H1 (cell line): ENCODE results near the gene CACNG5. TPM values are rescaled to one million over a fixed set of nuclear protein-coding genes. Genes with fewer than 3 reads are reported as not detected.

Experiments used
- CTCF ChIA-PET: fragments of 300-600 bp; sonication (Branson Sonifier 250); formaldehyde crosslinking; loops from one replicate; lab custom pipeline; 2021; ENCODE audit not compliant: partially characterized antibody; lab: Charles Lee
- POLR2A ChIA-PET: fragments of 300-600 bp; sonication (Branson Sonifier 250); formaldehyde crosslinking; loops from one replicate; lab custom pipeline; 2021; ENCODE audit warnings: inconsistent platforms; ENCODE audit not compliant: partially characterized antibody; lab: Charles Lee
- DNase-seq, 2 experiments: peaks; one replicate each; pipeline versions ENCODE4 v3.0.0 to v3.0.0-alpha.2; 2010 to 2022; ENCODE audit warnings: low spot score in 2 of 2, low read depth in 1 of 2, mixed read lengths in 1 of 2
- FAIRE-seq: peaks from 2 replicates; lab custom pipeline; 2011; peaks lifted over from hg19 to GRCh38; lab: Jason Lieb, UNC
- H2AFZ ChIP-seq: 2 replicates; pipeline ENCODE4 v1.8.1; 2012; ENCODE audit warnings: low read length, inconsistent platforms
- H2AK5ac ChIP-seq: 2 replicates; pipeline ENCODE4 v1.6.1; 2013; ENCODE audit warnings: low read depth, low read length
- H2BK120ac ChIP-seq: replicated peaks from 2 replicates; pipeline ENCODE3; 2013; ENCODE audit warnings: low read depth, low read length, inconsistent platforms
- H2BK12ac ChIP-seq: 2 replicates; pipeline ENCODE4 v1.6.1; 2013; ENCODE audit warnings: low read depth, low read length
- H2BK15ac ChIP-seq: 2 replicates; pipeline ENCODE4 v1.6.1; 2013; ENCODE audit warnings: low read length
- H2BK20ac ChIP-seq: 2 replicates; pipeline ENCODE4 v1.6.1; 2013; ENCODE audit warnings: low read length
- H2BK5ac ChIP-seq: 2 replicates; pipeline ENCODE4 v1.6.1; 2013; ENCODE audit warnings: low read depth, low read length
- H3K14ac ChIP-seq: 2 replicates; pipeline ENCODE4 v1.6.1; 2013; ENCODE audit warnings: inconsistent platforms; ENCODE audit not compliant: insufficient read length
- H3K18ac ChIP-seq: 2 replicates; pipeline ENCODE4 v1.6.1; 2013; ENCODE audit warnings: low read length; ENCODE audit errors: extremely low read depth
- H3K23ac ChIP-seq: 2 replicates; pipeline ENCODE4 v1.6.1; 2013; ENCODE audit warnings: inconsistent platforms; ENCODE audit not compliant: insufficient read length
- H3K23me2 ChIP-seq: 2 replicates; pipeline ENCODE4 v1.6.1; 2013; ENCODE audit warnings: low read depth, low read length
- H3K27ac ChIP-seq: 2 replicates; pipeline ENCODE4 v1.6.1; 2011; ENCODE audit warnings: low read depth, low read length, inconsistent platforms
- H3K27me3 ChIP-seq, 4 experiments: replicated peaks in 1 of 4; 1 replicate in 1 of 4; 2 replicates in 3 of 4; pipeline versions ENCODE4 v1.6.1 to v1.8.1; 2011 to 2013; ENCODE audit warnings: low read length in 3 of 4, mild to moderate bottlenecking in 3 of 4, inconsistent platforms in 2 of 4, mixed read lengths in 2 of 4, moderate library complexity in 1 of 4; ENCODE audit not compliant: control insufficient read depth in 3 of 4, insufficient read depth in 3 of 4; ENCODE audit errors: extremely low read depth in 1 of 4
- H3K36me3 ChIP-seq, 4 experiments: 2 replicates each; pipeline versions ENCODE4 v1.6.1 to v1.8.1; 2011 to 2013; ENCODE audit warnings: mild to moderate bottlenecking in 4 of 4, low read length in 3 of 4, moderate library complexity in 2 of 4, control low read depth in 1 of 4, inconsistent platforms in 1 of 4; ENCODE audit not compliant: insufficient read depth in 4 of 4, control insufficient read depth in 2 of 4
- H3K4ac ChIP-seq: replicated peaks from 2 replicates; pipeline ENCODE3; 2013; ENCODE audit warnings: low read length, low read depth, mixed read lengths, inconsistent platforms; ENCODE audit not compliant: insufficient read length
- H3K4me1 ChIP-seq, 4 experiments: replicated peaks in 1 of 4; 1 replicate in 1 of 4; 2 replicates in 3 of 4; pipeline versions ENCODE4 v1.6.1 to v1.8.1; 2011 to 2013; ENCODE audit warnings: low read length in 3 of 4, inconsistent platforms in 2 of 4, mixed read lengths in 1 of 4; ENCODE audit not compliant: insufficient read depth in 4 of 4, control insufficient read depth in 3 of 4
- H3K4me2 ChIP-seq, 2 experiments: 2 replicates each; pipeline versions ENCODE4 v1.6.1 to v1.8.1; 2011 to 2013; ENCODE audit warnings: low read depth in 2 of 2, low read length in 2 of 2, control low read depth in 1 of 2, inconsistent platforms in 1 of 2, mild to moderate bottlenecking in 1 of 2; ENCODE audit not compliant: insufficient read depth in 1 of 2
- H3K4me3 ChIP-seq, 4 experiments: fragments of 200-600, 300-600 bp in 1 of 4; sonication (generic), shearing (Covaris generic), sonication (Bioruptor Twin) in 1 of 4; 2 replicates each; pipeline versions ENCODE4 v1.5.1 to v1.8.1; 2011 to 2016; ENCODE audit warnings: low read length in 4 of 4, low read depth in 3 of 4, control low read depth in 2 of 4, inconsistent platforms in 2 of 4, mild to moderate bottlenecking in 2 of 4, mixed read lengths in 1 of 4, moderate library complexity in 1 of 4; ENCODE audit not compliant: insufficient read depth in 2 of 4; ENCODE audit errors: extremely low read depth in 1 of 4
- H3K56ac ChIP-seq: replicated peaks from 2 replicates; pipeline ENCODE3; 2013; ENCODE audit warnings: low read depth, mild to moderate bottlenecking, mixed read lengths, low read length, inconsistent platforms; ENCODE audit not compliant: insufficient read length
- H3K79me1 ChIP-seq: 2 replicates; pipeline ENCODE4 v1.6.1; 2013; ENCODE audit warnings: low read depth, low read length, control low read depth
- H3K79me2 ChIP-seq, 2 experiments: 2 replicates each; pipeline versions ENCODE4 v1.6.1 to v1.8.1; 2012 to 2013; ENCODE audit warnings: low read length in 2 of 2, mild to moderate bottlenecking in 2 of 2, inconsistent platforms in 1 of 2; ENCODE audit not compliant: insufficient read depth in 2 of 2, control insufficient read depth in 1 of 2
- H3K9ac ChIP-seq, 4 experiments: replicated peaks in 1 of 4; 1 replicate in 1 of 4; 2 replicates in 3 of 4; pipeline versions ENCODE4 v1.6.1 to v1.8.1; 2011 to 2013; ENCODE audit warnings: low read depth in 3 of 4, low read length in 3 of 4, control low read depth in 2 of 4, mild to moderate bottlenecking in 2 of 4, moderate library complexity in 2 of 4, inconsistent platforms in 1 of 4; ENCODE audit errors: extremely low read depth in 1 of 4
- H3K9me3 ChIP-seq, 2 experiments: 2 replicates each; pipeline versions ENCODE4 v1.6.1 to v1.8.1; 2012 to 2013; ENCODE audit warnings: mild to moderate bottlenecking in 2 of 2, moderate library complexity in 2 of 2, control low read depth in 1 of 2, inconsistent platforms in 1 of 2, low read depth in 1 of 2, low read length in 1 of 2, mixed read lengths in 1 of 2; ENCODE audit not compliant: insufficient read depth in 2 of 2
- H4K20me1 ChIP-seq, 2 experiments: replicated peaks in 1 of 2; 2 replicates each; pipeline versions ENCODE3 to v1.8.1; 2011 to 2013; ENCODE audit warnings: inconsistent platforms in 2 of 2, low read length in 2 of 2, mild to moderate bottlenecking in 1 of 2; ENCODE audit not compliant: insufficient read depth in 2 of 2, control insufficient read depth in 1 of 2
- H4K5ac ChIP-seq: 2 replicates; pipeline ENCODE4 v1.6.1; 2013; ENCODE audit warnings: low read length, low read depth, mixed read lengths, inconsistent platforms; ENCODE audit not compliant: insufficient read length
- H4K8ac ChIP-seq: 2 replicates; pipeline ENCODE4 v1.8.0; 2013; ENCODE audit warnings: mild to moderate bottlenecking, moderate library complexity, low read length, inconsistent platforms; ENCODE audit not compliant: insufficient read depth; ENCODE audit errors: extremely low read depth
- H4K91ac ChIP-seq: replicated peaks from 2 replicates; pipeline ENCODE3; 2013; ENCODE audit warnings: low read length, mixed read lengths, inconsistent platforms; ENCODE audit not compliant: insufficient read length
- ASH2L ChIP-seq: fragments of 200-600, 300-600 bp; sonication (generic); IDR thresholded peaks from one replicate; pipeline ENCODE4 v1.7.1; 2017; ENCODE audit warnings: low read length
- CBX5 ChIP-seq: fragments of 300-800, 300-1000 bp; sonication (generic); IDR thresholded peaks from 2 replicates; pipeline ENCODE4 v1.7.1; 2016; ENCODE audit warnings: antibody characterized with exemption, low read length, low read depth
- CTBP2 ChIP-seq: IDR thresholded peaks from 2 replicates; pipeline ENCODE4 v1.7.0; 2011; ENCODE audit warnings: borderline replicate concordance, mild to moderate bottlenecking, moderate library complexity, mixed read lengths, low read length; ENCODE audit not compliant: insufficient read depth, insufficient read length
- GABPA ChIP-seq: IDR thresholded peaks from 2 replicates; pipeline ENCODE4 v1.6.1; 2011; ENCODE audit warnings: mild to moderate bottlenecking, low read length, moderate library complexity, borderline replicate concordance; ENCODE audit not compliant: insufficient read depth
- MAFK ChIP-seq: IDR thresholded peaks from 2 replicates; pipeline ENCODE4 v1.6.1; 2012; ENCODE audit warnings: low read depth, mild to moderate bottlenecking, improper control_type of control experiment, low read length
- RAD21 ChIP-seq, 2 experiments: IDR thresholded peaks in 1 of 2; conservative IDR thresholded peaks in 1 of 2; 2 replicates each; pipeline ENCODE4 v1.6.1; 2011; ENCODE audit warnings: low read depth in 2 of 2, low read length in 2 of 2, improper control_type of control experiment in 1 of 2, inconsistent platforms in 1 of 2, mild to moderate bottlenecking in 1 of 2, moderate library complexity in 1 of 2
- SIX5 ChIP-seq: IDR thresholded peaks from 2 replicates; pipeline ENCODE4 v1.6.1; 2011; ENCODE audit warnings: mild to moderate bottlenecking, low read depth, low read length
- SP1 ChIP-seq: IDR thresholded peaks from 2 replicates; pipeline ENCODE4 v1.6.1; 2011; ENCODE audit warnings: low read depth, low read length
- SP4 ChIP-seq: IDR thresholded peaks from 2 replicates; pipeline ENCODE4 v1.6.1; 2012; ENCODE audit warnings: low read length, inconsistent platforms
- TAF7 ChIP-seq: optimal IDR thresholded peaks from 2 replicates; pipeline ENCODE3; 2011; ENCODE audit warnings: low read depth, mild to moderate bottlenecking, inconsistent platforms, low read length, moderate library complexity, borderline replicate concordance
- YY1 ChIP-seq: IDR thresholded peaks from 2 replicates; pipeline ENCODE4 v1.6.1; 2011; ENCODE audit warnings: low read depth, mild to moderate bottlenecking, low read length
- ZNF274 ChIP-seq: IDR thresholded peaks from 2 replicates; pipeline ENCODE4 v1.7.0; 2012; ENCODE audit warnings: low read length, borderline replicate concordance; ENCODE audit errors: extremely low read depth
- WGBS, 2 experiments: shearing (Covaris generic) in 1 of 2; methylation state at CpG; one replicate each; pipeline versions ENCODE4 v1.1.6 to v1.1.7; 2013 to 2015; ENCODE audit warnings: low lambda C conversion rate in 2 of 2, mixed read lengths in 2 of 2, inconsistent platforms in 1 of 2, low coverage in 1 of 2, missing lambda C conversion rate in 1 of 2; ENCODE audit not compliant: insufficient replicate concordance in 2 of 2, insufficient coverage in 1 of 2, insufficient read length in 1 of 2; ENCODE audit errors: extremely low coverage in 1 of 2, missing lambda C conversion rate in 1 of 2; 5-methylcytosine and 5-hydroxymethylcytosine counted together
- polyA plus RNA-seq, 7 experiments: library from polyadenylated mRNA; depleted of rRNA in 3 of 7; stranded (reverse) in 5 of 7; unstranded in 2 of 7; fragments of >200 nt in 5 of 7; fragments of 200-250 nt in 2 of 7; gene quantifications; 1 replicate in 5 of 7; 2 replicates in 1 of 7; 4 replicates in 1 of 7; pipeline versions ENCODE4 v1.2.1 to v1.2.3, GENCODE V29; 2011 to 2013; ENCODE audit warnings: missing spikeins in 2 of 7, mixed read lengths in 2 of 7
- total RNA-seq: library from RNA; stranded (reverse); fragmentation: NEBNext Ultra II Directional; extraction: Animal tissue kit (Norgen Biotek cat#: 25700); gene quantifications from 2 replicates; pipeline ENCODE4 v1.2.1, GENCODE V29; 2021
- TF ChIP-seq, protein P1 (sequence below): IDR thresholded peaks from 2 replicates; pipeline ENCODE4 v1.6.1; 2011; ENCODE audit warnings: low read depth, mild to moderate bottlenecking, low read length; ENCODE audit not compliant: insufficient read depth

CACNG5 gene
- total and polyA plus RNA-seq, 2 of the 8 experiments (the other 6 are each of a cell fraction or from before 2014, with no cell fraction given): 2.2 to 3.1 TPM

DNA sequence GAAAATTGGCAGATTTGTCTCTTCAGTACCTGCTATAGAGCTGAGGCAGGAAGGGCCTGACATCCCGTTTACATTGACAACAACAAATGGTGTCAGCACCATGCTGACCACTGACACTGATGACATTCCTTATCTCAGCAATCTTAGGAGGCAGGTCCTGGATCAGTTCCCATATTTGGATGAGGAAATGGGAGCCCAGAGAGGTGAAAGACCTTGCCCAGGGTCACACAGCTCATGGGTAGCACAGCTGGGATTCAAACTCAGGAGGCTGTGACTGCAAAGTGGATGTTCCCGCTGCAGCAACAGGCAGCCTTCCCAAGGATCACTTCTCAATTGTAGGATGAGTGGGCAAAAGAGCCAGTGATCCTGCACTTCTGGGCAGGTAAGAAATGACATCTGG, 99.1 kb downstream of the CACNG5 start:
- no peak overlapping the region for H2AFZ ChIP-seq
- no peak overlapping the region for H2BK120ac ChIP-seq
- H3K18ac ChIP-seq: no peak overlapping the region
- no peak overlapping the region for H4K91ac ChIP-seq
- ChIA-PET POLR2A (no interaction called here), CTCF (interaction anchor here (0.6 to 1.2 kb wide), 4 partner anchors 18 to 221 kb away, joined by 3 to 4 read pairs (median 4); no protein-coding TSS in a partner anchor)
- no peak overlapping the region for H2BK15ac ChIP-seq
- H3K27ac ChIP-seq: no peak overlapping the region
- no peak for FAIRE-seq
- no peak overlapping the region for H3K9ac ChIP-seq
- H4K5ac ChIP-seq: no peak overlapping the region
- no peak overlapping the region for H3K14ac ChIP-seq
- H3K79me2 ChIP-seq: no peaks in the 10 kb centered on the region
- H3K4ac ChIP-seq: no peak overlapping the region
- H3K23me2 ChIP-seq: 0 out of 2 replicates have a peak, but pooled peaks cover 2% of the 10 kb centered on the region
- no peaks in the 10 kb centered on the region for H3K4me1 ChIP-seq
- no peak overlapping the region for H2BK5ac ChIP-seq
- no peak overlapping the region for H2AK5ac ChIP-seq
- DNase-seq: no peak
- H3K9me3 ChIP-seq: peaks cover 8 to 18% of the 10 kb centered on the region in 2 experiments
- no peaks in the 10 kb centered on the region for H3K36me3 ChIP-seq
- H3K4me3 ChIP-seq: no peak overlapping the region
- H3K56ac ChIP-seq: no peak overlapping the region
- H3K79me1 ChIP-seq: no peaks in the 10 kb centered on the region
- no peak overlapping the region for H3K4me2 ChIP-seq
- H4K20me1 ChIP-seq: no peaks in the 10 kb centered on the region
- 91% methylated on average over 2 of the region's 2 CpGs; no CpG with 5 or more reads in 1 of the 2 experiments for WGBS, 2 experiments
- H3K23ac ChIP-seq: no peak overlapping the region
- no peak overlapping the region for H2BK20ac ChIP-seq
- H3K27me3 ChIP-seq: no peaks in the 10 kb centered on the region
- H2BK12ac ChIP-seq: no peak overlapping the region
- no peak overlapping the region for H4K8ac ChIP-seq
- TF ChIP-seq SIX5: no peak
- no peak for TF ChIP-seq ZNF274
- TF ChIP-seq ASH2L: no peak
- TF ChIP-seq CBX5: no peak
- no peak for TF ChIP-seq SP1
- TF ChIP-seq GABPA: no peak
- no peak for TF ChIP-seq SP4
- TF ChIP-seq, protein P1, sequence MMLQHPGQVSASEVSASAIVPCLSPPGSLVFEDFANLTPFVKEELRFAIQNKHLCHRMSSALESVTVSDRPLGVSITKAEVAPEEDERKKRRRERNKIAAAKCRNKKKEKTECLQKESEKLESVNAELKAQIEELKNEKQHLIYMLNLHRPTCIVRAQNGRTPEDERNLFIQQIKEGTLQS: no peak
- no peak for TF ChIP-seq TAF7
- TF ChIP-seq MAFK: no peak
- TF ChIP-seq RAD21 (IDR thresholded peaks at IDR 0.05 in 1 of 2, conservative IDR thresholded peaks at IDR 0.05 in 1 of 2; ENCODE audit: low read depth in 2 of 2, low read length in 2 of 2): no peak
- TF ChIP-seq CTBP2: no peak
- TF ChIP-seq YY1: no peak
